ENCODE results near the gene MPV17. TPM values are rescaled to one million over a fixed set of nuclear protein-coding genes. Genes with fewer than 3 reads are reported as not detected.

MPV17 gene
- total and polyA plus RNA-seq, 2 of the 13 experiments (the other 11 are each of a cell fraction or from before 2014, with no cell fraction given): 48.9 to 129 TPM

- TF ChIP-seq JUNB (CRISPR knock-in tag; IDR thresholded peaks at IDR 0.05; ENCODE audit: borderline replicate concordance) (no peak; the same call in 1 of the 2 replicates), HMGA1 (CRISPR knock-in tag; conservative IDR thresholded peaks at IDR 0.05) (no peak), MAZ (IDR thresholded peaks at IDR 0.05; ENCODE audit: borderline replicate concordance, low read depth, low read length) (peak; percentile 92), MAZ (CRISPR knock-in tag; IDR thresholded peaks at IDR 0.05; ENCODE audit: low read depth) (peak; percentile 98), ONECUT2 (CRISPR knock-in tag; IDR thresholded peaks at IDR 0.05) (peak; percentile 21; the same call in 1 of the 2 replicates), CAMTA2 (CRISPR knock-in tag; IDR thresholded peaks at IDR 0.05; ENCODE audit: borderline replicate concordance) (peak; percentile 78; the same call in 1 of the 2 replicates), ARHGAP35 (CRISPR knock-in tag; IDR thresholded peaks at IDR 0.05; ENCODE audit: borderline replicate concordance) (peak; percentile 90), ZNF777 (CRISPR knock-in tag; IDR thresholded peaks at IDR 0.05) (peak; percentile 88), GABPA (IDR thresholded peaks at IDR 0.05; ENCODE audit: low read depth, low read length) (no peak), GABPA (CRISPR knock-in tag; IDR thresholded peaks at IDR 0.05; ENCODE audit: low read depth) (peak; percentile 89), SYNCRIP (IDR thresholded peaks at IDR 0.05; ENCODE audit: insufficient read depth, low read depth, low read length) (no peak), NR0B2 (CRISPR knock-in tag; IDR thresholded peaks at IDR 0.05) (peak; percentile 66; the same call in 1 of the 2 replicates), KLF12 (CRISPR knock-in tag; IDR thresholded peaks at IDR 0.05; ENCODE audit: borderline replicate concordance) (peak; percentile 92; the same call in 1 of the 2 replicates), ZNF367 (CRISPR knock-in tag; IDR thresholded peaks at IDR 0.05; ENCODE audit: borderline replicate concordance) (peak; percentile 95; the same call in 1 of the 2 replicates), ZNF512 (CRISPR knock-in tag; IDR thresholded peaks at IDR 0.05) (peak; percentile 90; the same call in 1 of the 2 replicates), ZNF407 (CRISPR knock-in tag; IDR thresholded peaks at IDR 0.05; ENCODE audit: not compliant biosample characterization) (peak; percentile 93), THAP7 (CRISPR knock-in tag; IDR thresholded peaks at IDR 0.05) (peak; percentile 89), HNRNPL (IDR thresholded peaks at IDR 0.05; ENCODE audit: low read depth, low read length) (peak; percentile 65; the same call in 1 of the 2 replicates)
Observed at GRCh38 chr2:27370026-27370815, 47.3 kb upstream of the MPV17 start, which contains the start of the genes EIF2B4 and SNX17 (continued).

Data from HepG2 (cell line).